ENCODE results near the gene DPM1. TPM values are rescaled to one million over a fixed set of nuclear protein-coding genes. Genes with fewer than 3 reads are reported as not detected.

Gene DPM1
- total RNA-seq, 1 experiment from 2014 or later, result 57.8 TPM

GRCh38 chr20:50891138-50891537 lies 67.2 kb downstream of the DPM1 start:
- TF ChIP-seq ZNF219 (CRISPR knock-in tag; IDR thresholded peaks at IDR 0.05; ENCODE audit: borderline replicate concordance), result no peak
- no peak for TF ChIP-seq AR (CRISPR knock-in tag; IDR thresholded peaks at IDR 0.05)
- TF ChIP-seq FOXP4 (CRISPR knock-in tag; IDR thresholded peaks at IDR 0.05), result no peak
- no peak for TF ChIP-seq FOXK1 (CRISPR knock-in tag; IDR thresholded peaks at IDR 0.05)
- TF ChIP-seq MXD4 (CRISPR knock-in tag; IDR thresholded peaks at IDR 0.05; ENCODE audit: borderline replicate concordance), result no peak
- no peak for TF ChIP-seq E2F1 (CRISPR knock-in tag; IDR thresholded peaks at IDR 0.05)
- TF ChIP-seq CTCF (IDR thresholded peaks at IDR 0.05), result no peak
- TF ChIP-seq HMGA2 (CRISPR knock-in tag; IDR thresholded peaks at IDR 0.05), result no peak
- TF ChIP-seq PRRX2 (CRISPR knock-in tag; IDR thresholded peaks at IDR 0.05), result no peak
- TF ChIP-seq ELF4 (CRISPR knock-in tag; IDR thresholded peaks at IDR 0.05; ENCODE audit: low read depth), result no peak
- no peak for TF ChIP-seq KAT7 (CRISPR knock-in tag; IDR thresholded peaks at IDR 0.05; ENCODE audit: borderline replicate concordance)
- TF ChIP-seq MYBL2 (CRISPR knock-in tag; IDR thresholded peaks at IDR 0.05), result no peak
- no peak for TF ChIP-seq NR3C1 (CRISPR knock-in tag; conservative IDR thresholded peaks at IDR 0.05; ENCODE audit: low read depth)
- TF ChIP-seq ZNF121 (CRISPR knock-in tag; IDR thresholded peaks at IDR 0.05), result no peak
- no peak for TF ChIP-seq FOXJ3 (CRISPR knock-in tag; IDR thresholded peaks at IDR 0.05; ENCODE audit: borderline replicate concordance)
- no peak for TF ChIP-seq SOX15 (CRISPR knock-in tag; IDR thresholded peaks at IDR 0.05)
- TF ChIP-seq ZBTB21 (CRISPR knock-in tag; IDR thresholded peaks at IDR 0.05; ENCODE audit: borderline replicate concordance), result no peak
- no peak for TF ChIP-seq ERG (CRISPR knock-in tag; IDR thresholded peaks at IDR 0.05)
- TF ChIP-seq ARID4B (CRISPR knock-in tag; IDR thresholded peaks at IDR 0.05; ENCODE audit: borderline replicate concordance), result no peak
- Mint-ChIP-seq H3K9me3 (no peaks in the 10 kb centered on the region), H3K27ac (no peak overlapping the region), H3K36me3 (peaks cover 73% of the 10 kb centered on the region), H3K27me3 (ENCODE audit: low read depth) (no peaks in the 10 kb centered on the region), H3K4me1 (no peaks in the 10 kb centered on the region; the same call in 1 of the 2 replicates), H3K4me3 (no peak overlapping the region)
- ChIA-PET CTCF (interaction anchor here (1.3 kb wide), 1 partner anchor 96 kb away, joined by 6 read pairs; the partner anchor contains the start of gene BCAS4), POLR2A (no interaction called here)
- ATAC-seq (no peak), DNase-seq (ENCODE audit: low spot score) (no peak)

Data from WTC11 (cell line).